Uterus (tissue), 4 donors: Measurements from ENCODE around the gene MEPCE. TPM values are rescaled to one million over a fixed set of nuclear protein-coding genes. Genes with fewer than 3 reads are reported as not detected.

Experiments used
- DNase-seq, 2 donors: peaks; one replicate each; pipeline ENCODE4 v3.0.0-alpha.2; 2019 to 2020
- H3K27ac ChIP-seq, 2 donors: fragments of 200-600 bp; sonication (generic); 1 replicate in 1 of 2; 2 replicates in 1 of 2; pipeline ENCODE4 v1.5.1; 2016 to 2018
- H3K27me3 ChIP-seq, 2 donors: fragments of 200-600 bp; sonication (generic); one replicate each; pipeline ENCODE4 v1.5.1; 2018 to 2019; ENCODE audit warnings: control low read depth in 1 of 2
- H3K36me3 ChIP-seq, 2 donors: fragments of 200-600 bp; sonication (generic); one replicate each; pipeline ENCODE4 v1.5.1; 2019; ENCODE audit warnings: control low read depth in 1 of 2
- H3K4me1 ChIP-seq, 2 donors: fragments of 200-600 bp; sonication (generic); one replicate each; pipeline ENCODE4 v1.5.1; 2018 to 2019; ENCODE audit warnings: control low read depth in 1 of 2
- H3K4me3 ChIP-seq, 2 donors: fragments of 200-600 bp; sonication (generic); 1 replicate in 1 of 2; 2 replicates in 1 of 2; pipeline ENCODE4 v1.5.1; 2018 to 2019; ENCODE audit warnings: mild to moderate bottlenecking in 1 of 2
- H3K9me3 ChIP-seq, 2 donors: fragments of 200-600 bp; sonication (generic); one replicate each; pipeline ENCODE4 v1.5.1; 2019; ENCODE audit warnings: control low read depth in 1 of 2
- CTCF ChIP-seq, 4 experiments: fragments of 200-600 bp in 2 of 4; fragments of 450-650 bp in 2 of 4; sonication (generic) in 2 of 4; IDR thresholded peaks; one replicate each; pipeline ENCODE4 v1.5.1; 2016 to 2019; ENCODE audit warnings: antibody characterized with exemption in 4 of 4, mild to moderate bottlenecking in 2 of 4, moderate library complexity in 1 of 4
- POLR2A ChIP-seq, 2 donors: fragments of 450-650 bp; IDR thresholded peaks; one replicate each; pipeline ENCODE4 v1.6.1; 2016; ENCODE audit warnings: antibody characterized with exemption in 2 of 2, mild to moderate bottlenecking in 1 of 2, moderate library complexity in 1 of 2
- intact Hi-C: fragments of 100-400 bp; cut with DNase I; formaldehyde crosslinking; loops from one replicate; pipeline ENCODE4 v1.15.1; 2023; ENCODE audit warnings: low total_unique reads
- total RNA-seq, 4 donors: library from RNA; depleted of rRNA in 3 of 4; stranded (reverse); fragments of >200 nt in 3 of 4; gene quantifications; one replicate each; pipeline versions ENCODE4 v1.1.0 to v1.2.4, GENCODE V29; 2014 to 2023
- donor health status: DM: yes; HTN: yes; CAD: no.

The MEPCE gene
- total RNA-seq, 4 donors from 2014 or later, result 21.2 to 44.2 (median 30.2) TPM

DNA sequence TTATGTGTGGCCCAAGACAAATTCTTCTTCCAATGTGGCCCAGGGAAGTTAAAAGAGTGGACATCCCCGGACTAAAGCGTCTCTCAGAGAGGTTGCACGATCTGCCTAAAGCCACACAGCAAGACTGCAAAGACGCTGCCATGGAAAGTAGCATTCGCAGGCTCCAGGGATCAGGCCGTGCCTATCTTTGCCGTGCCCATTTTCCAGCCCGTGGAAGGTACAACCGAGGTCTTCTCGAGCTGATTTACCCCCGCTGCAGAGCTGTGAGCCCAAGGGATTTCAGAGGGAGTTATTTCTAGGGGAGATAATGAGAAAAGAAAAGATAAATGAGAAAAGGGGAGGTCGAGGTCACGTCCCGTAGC lies 53.1 kb downstream of the MEPCE start:
- no peaks in the 10 kb centered on the region for H3K36me3 ChIP-seq
- peaks cover 0 to 6% of the 10 kb centered on the region in 2 donors for H3K4me1 ChIP-seq
- no peak for DNase-seq
- TF ChIP-seq POLR2A (IDR thresholded peaks at IDR 0.05) (no peak), CTCF (IDR thresholded peaks at IDR 0.05) (no peak)
- intact Hi-C loops, result no loop called here
- H3K4me3 ChIP-seq, result peak overlapping the region; percentile 52 to 64
- no peaks in the 10 kb centered on the region for H3K27me3 ChIP-seq
- H3K27ac ChIP-seq, result peak overlapping the region; percentile 63 to 81
- H3K9me3 ChIP-seq, result no peaks in the 10 kb centered on the region

GRCh38 chr7:100483090-100483721 lies 53.6 kb downstream of the MEPCE start:
- DNase-seq, result peak; percentile 59 to 80
- Histone ChIP-seq H3K27ac (peak overlapping the region; percentile 63 to 81), H3K27me3 (no peaks in the 10 kb centered on the region), H3K4me3 (peak overlapping the region; percentile 52 to 64), H3K4me1 (peaks cover 0 to 6% of the 10 kb centered on the region in 2 donors), H3K36me3 (no peaks in the 10 kb centered on the region), H3K9me3 (no peaks in the 10 kb centered on the region)
- intact Hi-C loops, result no loop called here
- TF ChIP-seq POLR2A (IDR thresholded peaks at IDR 0.05) (peak in 1 of 2 donors; percentile 27), CTCF (IDR thresholded peaks at IDR 0.05) (peak; percentile 54 to 99 (median 98))

Other genes with a start within 250 kb of the MEPCE start
- under 1 TPM in 1 of 4 donors, not detected in 3; 0.21 TPM for gene PVRIG, start 209.9 kb upstream of the MEPCE start, total RNA-seq
- not detected for gene SPDYE3, start 122.1 kb upstream of the MEPCE start, total RNA-seq
- 10 to 100 TPM; 13.4 to 66.1 (median 56.3) TPM for gene PILRB, start 71.7 kb upstream of the MEPCE start, total RNA-seq
- 10 to 100 TPM in 1 of 4 donors, 1 to 10 TPM in 3; 3.3 to 20.6 (median 6.7) TPM for gene PILRA, start 56.3 kb upstream of the MEPCE start, total RNA-seq
- 1 to 10 TPM in 3 of 4 donors, not detected in 1; 1.5 to 6.1 (median 5.2) TPM for gene ZCWPW1, start 1.1 kb upstream of the MEPCE start, total RNA-seq
- 10 to 100 TPM in 2 of 4 donors, 1 to 10 TPM in 2; 7.4 to 39.7 (median 17.8) TPM for gene PPP1R35, start 6.7 kb downstream of the MEPCE start, total RNA-seq
- gene SPACDR, start 34.4 kb downstream of the MEPCE start, total RNA-seq, result 10 to 100 TPM in 1 of 4 donors, 1 to 10 TPM in 2, not detected in 1; 1.4 to 22.1 (median 1.8) TPM
- 10 to 100 TPM; 17.6 to 40.3 (median 19.5) TPM for gene TSC22D4, start 49.4 kb downstream of the MEPCE start, total RNA-seq
- gene NYAP1, start 54.1 kb downstream of the MEPCE start, total RNA-seq, result 1 to 10 TPM in 2 of 4 donors, under 1 TPM in 2; 0.29 to 6.5 (median 2.4) TPM
- gene AGFG2, start 109.4 kb downstream of the MEPCE start, total RNA-seq, result 10 to 100 TPM in 3 of 4 donors, 1 to 10 TPM in 1; 6.8 to 64.4 (median 20.4) TPM
- 1 to 10 TPM in 1 of 4 donors, under 1 TPM in 1, not detected in 2; 0.69 to 6.0 TPM for gene SAP25, start 144.1 kb downstream of the MEPCE start, total RNA-seq
- gene LRCH4, start 156.3 kb downstream of the MEPCE start, total RNA-seq, result 100 to 1,000 TPM in 1 of 4 donors, 10 to 100 TPM in 3; 11.5 to 179 (median 56.8) TPM
- 1 to 10 TPM in 2 of 4 donors, not detected in 2; 2.9 to 4.9 TPM for gene FBXO24, start 156.5 kb downstream of the MEPCE start, total RNA-seq
- gene PCOLCE, start 172.5 kb downstream of the MEPCE start, total RNA-seq, result 100 to 1,000 TPM in 1 of 4 donors, 10 to 100 TPM in 2, 1 to 10 TPM in 1; 6.2 to 151 (median 57.8) TPM
- gene MOSPD3, start 182.7 kb downstream of the MEPCE start, total RNA-seq, result 10 to 100 TPM in 2 of 4 donors, 1 to 10 TPM in 2; 1.3 to 35.3 (median 15.1) TPM
- 1 to 10 TPM in 1 of 4 donors, under 1 TPM in 1, not detected in 2; 0.43 to 2.0 TPM for gene TFR2, start 211.7 kb downstream of the MEPCE start, total RNA-seq
- gene ACTL6B, start 226.6 kb downstream of the MEPCE start, total RNA-seq, result not detected
- 100 to 1,000 TPM in 2 of 4 donors, 10 to 100 TPM in 2; 72.0 to 245 (median 94.3) TPM for gene GNB2, start 243.9 kb downstream of the MEPCE start, total RNA-seq